ENCODE results near the gene OAT. TPM values are rescaled to one million over a fixed set of nuclear protein-coding genes. Genes with fewer than 3 reads are reported as not detected.

OAT gene
- total and polyA plus RNA-seq, 7 donors: 9.5 to 64.5 (median 30.7) TPM

DNA sequence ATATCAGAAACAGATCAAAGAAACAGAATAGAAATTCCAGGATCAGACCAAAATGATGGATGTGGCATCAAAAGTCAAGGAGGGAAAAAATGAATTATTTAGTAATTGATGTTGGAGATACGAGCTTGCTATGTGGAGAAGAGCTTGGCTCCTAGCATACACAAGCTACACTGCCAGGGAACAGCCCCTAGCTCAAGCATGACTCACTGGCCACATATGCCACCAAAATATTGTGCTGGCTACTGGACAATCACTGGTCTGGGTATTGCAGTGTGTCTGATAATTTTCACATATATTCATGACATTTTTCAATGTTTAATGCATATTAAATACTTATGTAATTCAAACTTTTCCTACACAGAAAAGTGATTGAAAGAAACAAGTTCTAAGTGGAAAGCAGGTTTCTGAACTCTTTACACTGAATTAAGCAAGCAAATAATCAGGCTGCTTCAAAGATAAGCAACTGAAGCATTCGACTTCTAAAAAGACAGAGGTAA lies 59.3 kb downstream of the OAT start:
- Histone ChIP-seq H3K4me1 (no peaks in the 10 kb centered on the region), H3K27me3 (ENCODE audit: insufficient read depth in 3 of 3, low read length in 2 of 3) (peaks cover 0 to 3% (median 0%) of the 10 kb centered on the region in 3 donors), H3K36me3 (ENCODE audit: insufficient read depth in 1 of 2, low read depth in 1 of 2) (no peaks in the 10 kb centered on the region), H3K4me3 (no peak overlapping the region), H3K9me3 (peaks cover 5% of the 10 kb centered on the region), H3K27ac (no peak overlapping the region)
- ATAC-seq (no peak), DNase-seq (no peak)
- TF ChIP-seq, protein P1, sequence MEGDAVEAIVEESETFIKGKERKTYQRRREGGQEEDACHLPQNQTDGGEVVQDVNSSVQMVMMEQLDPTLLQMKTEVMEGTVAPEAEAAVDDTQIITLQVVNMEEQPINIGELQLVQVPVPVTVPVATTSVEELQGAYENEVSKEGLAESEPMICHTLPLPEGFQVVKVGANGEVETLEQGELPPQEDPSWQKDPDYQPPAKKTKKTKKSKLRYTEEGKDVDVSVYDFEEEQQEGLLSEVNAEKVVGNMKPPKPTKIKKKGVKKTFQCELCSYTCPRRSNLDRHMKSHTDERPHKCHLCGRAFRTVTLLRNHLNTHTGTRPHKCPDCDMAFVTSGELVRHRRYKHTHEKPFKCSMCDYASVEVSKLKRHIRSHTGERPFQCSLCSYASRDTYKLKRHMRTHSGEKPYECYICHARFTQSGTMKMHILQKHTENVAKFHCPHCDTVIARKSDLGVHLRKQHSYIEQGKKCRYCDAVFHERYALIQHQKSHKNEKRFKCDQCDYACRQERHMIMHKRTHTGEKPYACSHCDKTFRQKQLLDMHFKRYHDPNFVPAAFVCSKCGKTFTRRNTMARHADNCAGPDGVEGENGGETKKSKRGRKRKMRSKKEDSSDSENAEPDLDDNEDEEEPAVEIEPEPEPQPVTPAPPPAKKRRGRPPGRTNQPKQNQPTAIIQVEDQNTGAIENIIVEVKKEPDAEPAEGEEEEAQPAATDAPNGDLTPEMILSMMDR (IDR thresholded peaks at IDR 0.05): no peak
- WGBS, 3 donors: 66 to 79% (median 77%) methylated on average over 2 of the region's 2 CpGs
- intact Hi-C loops (cut with DNase I): no loop called here

DNA sequence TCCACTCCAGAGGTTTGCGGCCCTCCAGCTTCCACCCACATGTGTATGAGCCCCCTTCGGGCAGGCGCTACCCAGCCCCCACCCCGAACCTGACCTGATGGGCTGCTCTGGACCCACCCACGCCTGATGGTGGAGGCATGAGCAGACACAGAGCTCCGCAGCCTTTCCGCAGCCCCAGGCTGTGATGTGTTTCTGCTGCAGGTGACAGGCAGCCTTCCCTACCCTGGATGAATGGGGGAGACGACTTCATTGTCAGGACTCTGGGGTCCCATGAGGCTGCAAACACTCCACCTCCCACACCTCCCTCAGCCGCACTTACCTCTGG lies 61.2 kb downstream of the OAT start:
- H3K36me3 ChIP-seq (ENCODE audit: insufficient read depth in 1 of 2, low read depth in 1 of 2): no peaks in the 10 kb centered on the region
- WGBS, 3 donors: 66 to 81% (median 81%) methylated on average over 9 of the region's 9 CpGs
- no peaks in the 10 kb centered on the region for H3K4me1 ChIP-seq
- H3K4me3 ChIP-seq: no peak overlapping the region
- H3K27ac ChIP-seq: no peak overlapping the region
- intact Hi-C loops (cut with DNase I): no loop called here
- H3K27me3 ChIP-seq (ENCODE audit: insufficient read depth in 3 of 3, low read length in 2 of 3): peaks cover 0 to 15% (median 3%) of the 10 kb centered on the region in 3 donors
- H3K9me3 ChIP-seq: peaks cover 5% of the 10 kb centered on the region
- TF ChIP-seq, protein P1 (IDR thresholded peaks at IDR 0.05): no peak
- DNase-seq: peak in 1 of 2 donors; percentile 48
- ATAC-seq: no peak

DNA sequence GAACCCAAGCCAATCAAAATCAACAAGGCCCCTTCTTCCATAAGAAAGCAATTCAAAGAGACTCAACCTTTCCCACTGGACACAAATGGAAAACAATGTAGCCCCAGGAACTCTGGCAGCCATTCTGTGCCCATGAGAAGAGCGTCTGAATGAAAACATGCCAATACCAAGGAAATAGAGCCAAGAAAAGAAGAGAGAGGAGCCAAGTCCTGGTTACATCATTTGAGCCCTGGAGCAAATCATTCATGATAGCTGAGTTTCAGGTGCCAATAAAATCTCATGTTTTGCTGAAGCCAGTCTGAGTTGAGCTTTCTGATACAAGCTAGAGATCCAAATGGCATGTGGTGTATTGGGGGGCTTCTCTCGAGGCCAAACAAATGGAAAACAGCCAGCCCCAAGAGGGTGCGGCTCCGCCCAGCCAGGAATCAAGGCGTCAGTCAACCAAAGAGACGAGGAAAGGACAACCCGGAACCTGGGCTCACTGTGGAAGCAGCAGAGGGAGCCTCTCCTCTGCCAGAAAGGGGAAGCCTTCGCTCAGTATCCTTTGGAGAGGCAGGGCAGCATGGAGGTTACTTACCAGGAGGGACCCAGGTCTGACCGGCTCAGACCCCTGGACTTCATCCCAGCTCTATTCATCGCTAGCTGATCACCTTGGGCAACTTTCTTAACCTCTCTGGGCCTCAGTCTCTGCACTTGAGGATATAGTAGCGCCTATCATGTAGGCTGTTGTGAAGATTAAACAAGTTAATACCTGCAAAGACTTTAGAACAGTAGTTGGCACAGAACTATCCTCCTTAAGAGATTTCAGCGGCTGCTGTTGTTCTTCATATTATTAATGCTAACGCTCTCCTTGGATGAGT lies 61.8 kb downstream of the OAT start:
- DNase-seq: no peak
- WGBS, 3 donors: 61 to 73% (median 68%) methylated on average over 13 of the region's 13 CpGs
- H3K4me3 ChIP-seq: no peak overlapping the region

DNA sequence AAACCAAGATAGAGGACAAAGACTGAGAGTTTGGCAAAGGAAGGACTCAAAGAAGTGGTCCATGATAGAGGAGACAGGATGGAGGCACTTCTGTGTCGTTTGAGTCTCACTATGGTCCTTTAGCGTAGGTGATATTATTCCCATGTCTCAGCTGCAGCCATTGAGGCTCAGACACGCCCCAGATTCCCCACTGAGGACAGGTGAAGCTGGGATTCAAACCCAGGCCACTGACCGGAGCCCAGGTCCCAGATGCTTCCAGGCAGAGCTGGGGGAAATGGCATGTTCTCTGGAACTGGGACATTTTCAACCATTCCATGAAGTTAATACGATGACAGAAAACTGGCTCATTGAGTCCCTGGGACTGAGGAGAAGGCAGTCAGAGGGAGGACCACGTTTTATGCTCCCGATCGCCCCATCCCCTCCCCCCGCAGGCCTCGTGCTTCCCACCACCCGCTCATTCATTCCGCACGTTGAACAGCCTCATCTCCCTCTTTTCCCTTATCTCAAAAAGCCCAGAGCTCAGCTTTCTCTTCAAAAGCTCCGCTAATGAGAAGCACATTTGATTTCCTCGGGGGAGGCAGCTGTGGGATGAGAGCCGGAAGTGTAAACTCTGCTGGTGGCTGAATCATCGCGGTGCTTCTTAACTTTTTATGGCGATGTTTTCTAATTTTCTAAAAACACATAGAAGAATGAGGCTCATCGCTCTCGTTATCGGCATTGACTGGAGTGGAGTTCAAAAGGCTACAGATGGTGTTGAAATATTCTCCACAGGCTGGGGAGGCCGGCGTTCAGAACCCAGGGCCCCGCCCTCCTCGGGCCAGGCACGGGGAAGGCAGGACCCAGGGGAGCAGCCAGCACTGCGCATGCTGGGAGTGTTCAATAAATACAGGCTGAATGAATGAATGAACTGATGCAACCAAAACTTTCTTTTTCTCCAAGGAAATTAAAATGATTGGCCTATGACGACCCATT lies 64.0 kb downstream of the OAT start:
- Histone ChIP-seq H3K36me3 (ENCODE audit: insufficient read depth in 1 of 2, low read depth in 1 of 2) (no peaks in the 10 kb centered on the region), H3K4me1 (no peaks in the 10 kb centered on the region), H3K4me3 (peak overlapping the region; percentile 53), H3K27me3 (ENCODE audit: insufficient read depth in 3 of 3, low read length in 2 of 3) (peaks cover 0 to 15% (median 3%) of the 10 kb centered on the region in 3 donors), H3K27ac (no peak overlapping the region), H3K9me3 (peaks cover 5% of the 10 kb centered on the region)
- ATAC-seq (peak in 3 of 4 donors; percentile 61 to 79 (median 73)), DNase-seq (peak; percentile 57 to 75)
- TF ChIP-seq, protein P1 (IDR thresholded peaks at IDR 0.05): no peak
- WGBS, 3 donors: 18 to 23% (median 18%) methylated on average over 29 of the region's 29 CpGs
- intact Hi-C loops (cut with DNase I): no loop called here

More for the DNA sequence above, 61.8 kb downstream of the OAT start:
- intact Hi-C loops (cut with DNase I): no loop called here
- Histone ChIP-seq H3K27me3 (ENCODE audit: insufficient read depth in 3 of 3, low read length in 2 of 3) (peaks cover 0 to 15% (median 3%) of the 10 kb centered on the region in 3 donors), H3K4me1 (no peaks in the 10 kb centered on the region), H3K9me3 (peaks cover 5% of the 10 kb centered on the region), H3K27ac (no peak overlapping the region), H3K36me3 (ENCODE audit: insufficient read depth in 1 of 2, low read depth in 1 of 2) (no peaks in the 10 kb centered on the region)
- TF ChIP-seq, protein P1 (IDR thresholded peaks at IDR 0.05): no peak
- ATAC-seq: no peak
